Trophoblast cell (in vitro differentiated cells and primary cell): Measurements from ENCODE around the gene FAM167B.

ENCODE experiments used
- DNase-seq, 2 donors: peaks; one replicate each; pipeline ENCODE4 v3.0.0-alpha.2; 2016
- H2AFZ ChIP-seq: 2 replicates; pipeline ENCODE4 v1.6.1; 2013; ENCODE audit warnings: low read length, moderate library complexity, mild to moderate bottlenecking; ENCODE audit not compliant: insufficient read depth, poor library complexity
- H2AK5ac ChIP-seq: 2 replicates; pipeline ENCODE4 v1.6.1; 2013; ENCODE audit warnings: mild to moderate bottlenecking, low read length
- H2BK120ac ChIP-seq: 2 replicates; pipeline ENCODE4 v1.6.1; 2013; ENCODE audit warnings: low read length, mild to moderate bottlenecking, moderate library complexity; ENCODE audit not compliant: insufficient read depth, poor library complexity
- H2BK12ac ChIP-seq: 2 replicates; pipeline ENCODE4 v1.6.1; 2013; ENCODE audit warnings: mild to moderate bottlenecking, low read length, moderate library complexity
- H2BK5ac ChIP-seq: 2 replicates; pipeline ENCODE4 v1.6.1; 2013; ENCODE audit warnings: low read length, low read depth, moderate library complexity, mild to moderate bottlenecking; ENCODE audit not compliant: poor library complexity
- H3K14ac ChIP-seq: 2 replicates; pipeline ENCODE4 v1.6.1; 2013; ENCODE audit warnings: mild to moderate bottlenecking, low read length
- H3K18ac ChIP-seq: 2 replicates; pipeline ENCODE4 v1.6.1; 2013; ENCODE audit warnings: mild to moderate bottlenecking, low read length
- H3K23ac ChIP-seq: 2 replicates; pipeline ENCODE4 v1.6.1; 2013; ENCODE audit warnings: low read length
- H3K27ac ChIP-seq: 2 replicates; pipeline ENCODE4 v1.5.1; 2013; ENCODE audit warnings: low read depth, mild to moderate bottlenecking, inconsistent platforms, low read length, moderate library complexity
- H3K27me3 ChIP-seq: 2 replicates; pipeline ENCODE4 v1.6.1; 2013; ENCODE audit warnings: inconsistent platforms, mild to moderate bottlenecking, low read length, moderate library complexity; ENCODE audit not compliant: insufficient read depth
- H3K36me3 ChIP-seq, 2 experiments: 1 replicate in 1 of 2; 2 replicates in 1 of 2; pipeline ENCODE4 v1.6.1; 2013; ENCODE audit warnings: low read length in 2 of 2, mild to moderate bottlenecking in 2 of 2, moderate library complexity in 1 of 2; ENCODE audit not compliant: insufficient read depth in 2 of 2, control insufficient read depth in 1 of 2
- H3K4ac ChIP-seq: 2 replicates; pipeline ENCODE4 v1.6.1; 2013; ENCODE audit warnings: low read depth, mild to moderate bottlenecking, low read length, moderate library complexity
- H3K4me1 ChIP-seq, 2 experiments: 1 replicate in 1 of 2; 2 replicates in 1 of 2; pipeline ENCODE4 v1.6.1; 2013; ENCODE audit warnings: low read length in 2 of 2, mild to moderate bottlenecking in 2 of 2, moderate library complexity in 1 of 2; ENCODE audit not compliant: insufficient read depth in 2 of 2, control insufficient read depth in 1 of 2
- H3K4me2 ChIP-seq: 2 replicates; pipeline ENCODE4 v1.6.1; 2013; ENCODE audit warnings: inconsistent platforms, mild to moderate bottlenecking, low read length, moderate library complexity
- H3K4me3 ChIP-seq: 2 replicates; pipeline ENCODE4 v1.5.1; 2013; ENCODE audit warnings: mild to moderate bottlenecking, low read depth, low read length, inconsistent platforms
- H3K79me1 ChIP-seq: one replicate; pipeline ENCODE4 v1.6.1; 2013; ENCODE audit warnings: low read length
- H3K79me2 ChIP-seq: 2 replicates; pipeline ENCODE4 v1.6.1; 2013; ENCODE audit warnings: low read length, mild to moderate bottlenecking; ENCODE audit not compliant: control insufficient read depth, insufficient read depth, poor library complexity
- H3K9ac ChIP-seq: 2 replicates; pipeline ENCODE4 v1.6.1; 2013; ENCODE audit warnings: mild to moderate bottlenecking, low read length
- H3K9me3 ChIP-seq: 2 replicates; pipeline ENCODE4 v1.6.1; 2013; ENCODE audit warnings: low read depth, mild to moderate bottlenecking, control low read depth, inconsistent platforms, low read length; ENCODE audit not compliant: insufficient read depth
- H4K12ac ChIP-seq: 2 replicates; pipeline ENCODE4 v1.6.1; 2013; ENCODE audit warnings: low read depth, mild to moderate bottlenecking, low read length, moderate library complexity
- H4K8ac ChIP-seq: 2 replicates; pipeline ENCODE4 v1.6.1; 2013; ENCODE audit warnings: low read depth, mild to moderate bottlenecking, low read length, moderate library complexity
- H4K91ac ChIP-seq: one replicate; pipeline ENCODE4 v1.6.1; 2013; ENCODE audit warnings: low read depth, mild to moderate bottlenecking, low read length, moderate library complexity
- WGBS: extraction: QIAGEN DNeasy Blood & Tissue Kit; methylation state at CpG from one replicate; pipeline ENCODE4 v1.1.7; 2013; ENCODE audit warnings: missing lambda C conversion rate; ENCODE audit not compliant: insufficient read length, insufficient coverage; ENCODE audit errors: extremely low coverage; 5-methylcytosine and 5-hydroxymethylcytosine counted together

FAM167B gene

GRCh38 chr1:32221980-32222755 is 24.9 kb upstream of the FAM167B start, which contains the start of the genes EIF3I and TMEM234:
Gene EIF3I (plus strand): TSS chr1:32222407. CDS start chr1:32222442, 35 bp downstream.
Gene TMEM234 (minus strand): TSS chr1:32222353. CDS start chr1:32222322, 31 bp downstream.
- Histone ChIP-seq H3K4me2 (peak within 1 kb of the TSS; percentile 75), H4K8ac (peak within 1 kb of the TSS; percentile 92), H3K23ac (no peak within 1 kb of the TSS), H2BK5ac (peak within 1 kb of the TSS; percentile 62), H3K27ac (peak within 1 kb of the TSS; percentile 70), H3K36me3 (peaks cover 25 to 26% of the 10 kb centered on the region in 2 experiments), H3K4ac (peak within 1 kb of the TSS; percentile 77), H3K4me3 (peak within 1 kb of the TSS; percentile 90), H4K12ac (peak within 1 kb of the TSS; percentile 76), H3K4me1 (peaks cover 7% of the 10 kb centered on the region in 2 experiments), H3K79me2 (peaks cover 11% of the 10 kb centered on the region), H3K27me3 (no peaks in the 10 kb centered on the region), H2BK120ac (peak within 1 kb of the TSS; percentile 67), H3K14ac (peak within 1 kb of the TSS; percentile 90), H2BK12ac (no peak within 1 kb of the TSS), H3K9ac (peak within 1 kb of the TSS; percentile 93), H3K9me3 (peaks cover 1% of the 10 kb centered on the region), H4K91ac (peak within 1 kb of the TSS; percentile 69), H2AFZ (peak within 1 kb of the TSS; percentile 90), H3K18ac (peak within 1 kb of the TSS; percentile 84), H3K79me1 (peaks cover 9% of the 10 kb centered on the region), H2AK5ac (peak within 1 kb of the TSS; percentile 36)
- peak; percentile 91 to 97 for DNase-seq
- WGBS = no CpG with 5 or more reads among the region's 46 CpGs

GRCh38 chr1:32223683-32224082 is 23.3 kb upstream of the FAM167B start:
- Histone ChIP-seq H3K4me2 (no peak overlapping the region), H4K12ac (no peak overlapping the region), H3K4ac (no peak overlapping the region), H3K36me3 (peaks cover 35 to 40% of the 10 kb centered on the region in 2 experiments), H4K91ac (no peak overlapping the region), H3K23ac (no peak overlapping the region), H3K4me1 (peaks cover 7% of the 10 kb centered on the region in 2 experiments), H2BK120ac (no peak overlapping the region), H3K27ac (no peak overlapping the region), H3K79me2 (peaks cover 11% of the 10 kb centered on the region), H3K14ac (no peak overlapping the region), H3K9me3 (peaks cover 1% of the 10 kb centered on the region), H3K9ac (no peak overlapping the region), H3K4me3 (no peak overlapping the region), H4K8ac (no peak overlapping the region), H2AFZ (no peak overlapping the region), H2BK12ac (no peak overlapping the region), H3K18ac (peak overlapping the region; percentile 43), H3K27me3 (no peaks in the 10 kb centered on the region), H2AK5ac (no peak overlapping the region), H3K79me1 (peaks cover 9% of the 10 kb centered on the region), H2BK5ac (no peak overlapping the region)
- no peak for DNase-seq
- no CpG with 5 or more reads among the region's 3 CpGs for WGBS

- peaks cover 1% of the 10 kb centered on the region for H3K9me3 ChIP-seq
- no peak overlapping the region for H3K4me2 ChIP-seq
- no peak overlapping the region for H2BK12ac ChIP-seq
- no peaks in the 10 kb centered on the region for H3K27me3 ChIP-seq
- no peak overlapping the region for H2AK5ac ChIP-seq
- DNase-seq = no peak
- no peak overlapping the region for H3K4me3 ChIP-seq
- H3K79me1 ChIP-seq = peaks cover 9% of the 10 kb centered on the region
- H2BK120ac ChIP-seq = no peak overlapping the region
- no peak overlapping the region for H4K12ac ChIP-seq
- H2BK5ac ChIP-seq = no peak overlapping the region
- peaks cover 40 to 45% of the 10 kb centered on the region in 2 experiments for H3K36me3 ChIP-seq
- WGBS = no CpG with 5 or more reads among the region's 4 CpGs
- no peak overlapping the region for H3K18ac ChIP-seq
- no peak overlapping the region for H3K4ac ChIP-seq
- H2AFZ ChIP-seq = no peak overlapping the region
- no peak overlapping the region for H4K91ac ChIP-seq
- peaks cover 7% of the 10 kb centered on the region in 2 experiments for H3K4me1 ChIP-seq
- H3K23ac ChIP-seq = no peak overlapping the region
- H3K79me2 ChIP-seq = peaks cover 11% of the 10 kb centered on the region
- no peak overlapping the region for H4K8ac ChIP-seq
- H3K9ac ChIP-seq = no peak overlapping the region
- H3K14ac ChIP-seq = no peak overlapping the region
- no peak overlapping the region for H3K27ac ChIP-seq
Observed at GRCh38 chr1:32224285-32224684, 22.7 kb upstream of the FAM167B start.

- H2BK120ac ChIP-seq = no peak overlapping the region
- no peak overlapping the region for H2AK5ac ChIP-seq
- H3K27ac ChIP-seq = no peak overlapping the region
- H3K4me3 ChIP-seq = no peak overlapping the region
- H3K27me3 ChIP-seq = no peaks in the 10 kb centered on the region
- H4K91ac ChIP-seq = no peak overlapping the region
- H3K4ac ChIP-seq = no peak overlapping the region
- H3K79me1 ChIP-seq = no peaks in the 10 kb centered on the region
- DNase-seq = peak; percentile 70 to 81
- H2AFZ ChIP-seq = no peak overlapping the region
- H3K36me3 ChIP-seq = peaks cover 47 to 62% of the 10 kb centered on the region in 2 experiments
- H3K4me1 ChIP-seq = no peaks in the 10 kb centered on the region
- H2BK12ac ChIP-seq = no peak overlapping the region
- no peak overlapping the region for H4K8ac ChIP-seq
- no peak overlapping the region for H3K9ac ChIP-seq
- no peak overlapping the region for H3K23ac ChIP-seq
- H3K4me2 ChIP-seq = no peak overlapping the region
- WGBS = no CpG with 5 or more reads among the region's 3 CpGs
- no peak overlapping the region for H4K12ac ChIP-seq
- no peak overlapping the region for H3K14ac ChIP-seq
- peaks cover 1% of the 10 kb centered on the region for H3K9me3 ChIP-seq
- H3K79me2 ChIP-seq = no peaks in the 10 kb centered on the region
- no peak overlapping the region for H2BK5ac ChIP-seq
- no peak overlapping the region for H3K18ac ChIP-seq
Observed at GRCh38 chr1:32228771-32229170, 18.3 kb upstream of the FAM167B start.
